Prostate gland (tissue), 2 donors: ENCODE measurements around the gene GNL1.

Experiments used
- POLR2A ChIP-seq: fragments of 450-650 bp; IDR thresholded peaks from one replicate; pipeline ENCODE4 v1.6.1; 2016; ENCODE audit warnings: antibody characterized with exemption, mild to moderate bottlenecking
- TF ChIP-seq, protein P1 (sequence below), 4 experiments: fragments of 200-600 bp in 2 of 4; fragments of 450-650 bp in 2 of 4; sonication (generic) in 2 of 4; IDR thresholded peaks; 1 replicate in 3 of 4; 2 replicates in 1 of 4; pipeline ENCODE4 v1.5.1; 2016 to 2019; ENCODE audit warnings: antibody characterized with exemption in 4 of 4, mild to moderate bottlenecking in 2 of 4, moderate library complexity in 2 of 4

DNA sequence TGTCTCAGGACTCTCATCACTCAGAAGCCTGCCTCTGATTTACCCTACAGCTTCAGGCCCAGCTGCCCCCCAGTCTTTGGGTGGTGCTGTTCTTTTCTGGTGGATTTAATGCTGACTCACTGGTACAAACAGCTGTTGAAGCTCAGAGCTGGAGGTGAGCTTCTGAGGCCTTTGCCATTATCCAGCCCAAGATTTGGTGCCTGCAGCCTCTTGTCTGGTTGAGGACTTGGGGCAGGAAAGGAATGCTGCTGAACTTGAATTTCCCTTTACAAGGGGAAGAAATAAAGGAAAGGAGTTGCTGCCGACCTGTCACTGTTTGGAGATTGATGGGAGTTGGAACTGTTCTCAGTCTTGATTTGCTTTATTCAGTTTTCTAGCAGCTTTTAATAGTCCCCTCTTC, 34.7 kb upstream of the GNL1 start:
- TF ChIP-seq, protein P1, sequence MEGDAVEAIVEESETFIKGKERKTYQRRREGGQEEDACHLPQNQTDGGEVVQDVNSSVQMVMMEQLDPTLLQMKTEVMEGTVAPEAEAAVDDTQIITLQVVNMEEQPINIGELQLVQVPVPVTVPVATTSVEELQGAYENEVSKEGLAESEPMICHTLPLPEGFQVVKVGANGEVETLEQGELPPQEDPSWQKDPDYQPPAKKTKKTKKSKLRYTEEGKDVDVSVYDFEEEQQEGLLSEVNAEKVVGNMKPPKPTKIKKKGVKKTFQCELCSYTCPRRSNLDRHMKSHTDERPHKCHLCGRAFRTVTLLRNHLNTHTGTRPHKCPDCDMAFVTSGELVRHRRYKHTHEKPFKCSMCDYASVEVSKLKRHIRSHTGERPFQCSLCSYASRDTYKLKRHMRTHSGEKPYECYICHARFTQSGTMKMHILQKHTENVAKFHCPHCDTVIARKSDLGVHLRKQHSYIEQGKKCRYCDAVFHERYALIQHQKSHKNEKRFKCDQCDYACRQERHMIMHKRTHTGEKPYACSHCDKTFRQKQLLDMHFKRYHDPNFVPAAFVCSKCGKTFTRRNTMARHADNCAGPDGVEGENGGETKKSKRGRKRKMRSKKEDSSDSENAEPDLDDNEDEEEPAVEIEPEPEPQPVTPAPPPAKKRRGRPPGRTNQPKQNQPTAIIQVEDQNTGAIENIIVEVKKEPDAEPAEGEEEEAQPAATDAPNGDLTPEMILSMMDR (IDR thresholded peaks at IDR 0.05) = no peak
- TF ChIP-seq POLR2A = no peak
